ENCODE data around the gene NUP93.
"Not testable (repeated sequence)": the region's sequence is repeated elsewhere in the genome, so short reads cannot be mapped to it uniquely, and the experiment has no call there.

The NUP93 gene

DNA sequence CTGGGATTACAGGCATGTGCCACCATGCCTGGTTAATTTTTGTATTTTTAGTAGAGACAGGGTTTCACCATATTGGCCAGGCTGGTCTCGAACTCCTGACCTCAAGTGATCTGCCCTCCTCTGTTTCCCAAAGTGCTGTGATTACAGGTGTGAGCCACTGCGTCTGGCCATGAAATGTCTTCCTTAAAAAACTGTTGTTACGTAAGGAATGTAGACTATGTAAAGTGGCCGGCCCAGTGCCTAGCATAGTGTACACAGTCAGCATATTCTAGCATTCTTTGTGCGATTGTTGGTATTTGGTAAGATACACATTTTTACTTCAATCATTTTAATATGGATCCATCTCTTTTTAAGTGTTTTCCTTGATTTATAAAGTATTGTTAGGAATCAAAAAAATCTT is 81.7 kb downstream of the NUP93 start:
- not testable (repeated sequence) for DNase-seq (ENCODE audit: low read depth in 2 of 2, low spot score in 1 of 2)

DNA sequence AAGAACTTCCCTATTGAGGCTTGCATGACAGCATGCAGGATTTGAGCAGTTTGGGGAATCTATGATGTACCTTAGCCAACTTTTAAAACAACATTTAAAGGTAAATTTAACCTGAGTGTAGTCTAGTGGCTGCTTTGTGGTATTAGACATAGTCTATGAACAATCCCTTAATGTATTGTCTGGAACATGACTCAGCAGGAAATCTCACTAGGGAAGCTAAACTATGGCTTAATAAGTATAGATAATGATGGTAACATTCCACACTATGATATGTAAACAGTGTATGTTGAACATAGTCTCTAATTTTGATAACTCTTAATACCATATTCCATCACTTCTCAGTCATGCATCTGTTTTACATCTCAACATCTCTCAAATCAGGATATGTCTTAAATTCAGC is 83.0 kb downstream of the NUP93 start:
- DNase-seq (ENCODE audit: low read depth in 2 of 2, low spot score in 1 of 2) = no peak

DNA sequence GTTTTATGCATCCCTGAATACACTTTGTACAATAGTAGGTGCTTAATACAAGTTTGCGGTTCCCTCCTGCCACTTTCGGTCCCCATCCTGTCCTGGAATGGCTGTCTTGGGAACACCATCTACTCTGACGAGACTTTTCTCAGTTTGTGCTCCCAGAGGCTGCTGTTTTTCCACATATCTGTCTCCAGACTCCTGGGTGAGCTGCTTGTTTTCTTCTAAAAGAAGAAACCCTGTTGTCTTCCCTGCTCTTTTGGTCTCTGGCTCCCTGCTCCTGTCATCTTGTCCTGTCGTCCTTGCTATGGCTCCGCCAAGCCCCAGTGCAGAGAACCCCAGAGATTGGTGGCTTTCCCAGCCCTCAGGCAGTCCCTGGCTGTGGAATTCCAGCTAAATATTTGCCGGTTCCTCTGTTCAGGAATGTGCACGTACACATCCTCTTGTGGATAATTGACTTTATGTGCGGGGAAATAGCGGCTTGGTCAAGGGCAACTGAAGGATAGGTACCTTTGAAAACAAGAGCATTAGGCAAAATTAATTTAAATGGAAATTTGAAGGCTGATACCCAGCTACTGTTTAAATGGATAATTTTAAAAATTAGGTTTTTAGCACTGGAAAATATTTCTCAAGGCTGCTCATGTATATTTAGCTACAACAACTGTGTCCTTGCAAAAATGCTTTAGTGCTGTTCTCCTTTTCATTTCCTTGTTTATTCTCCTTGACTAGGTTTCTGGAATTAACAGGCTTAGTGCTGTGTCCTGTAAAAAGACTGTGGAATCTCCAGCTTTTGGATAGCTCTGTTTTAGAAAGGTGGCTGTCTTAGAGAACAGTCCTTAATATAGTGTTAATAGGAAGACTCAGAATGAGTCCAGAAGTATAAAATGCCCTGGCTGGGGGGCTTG is 84.9 kb downstream of the NUP93 start:
- DNase-seq (ENCODE audit: low read depth in 2 of 2, low spot score in 1 of 2) = no peak

DNA sequence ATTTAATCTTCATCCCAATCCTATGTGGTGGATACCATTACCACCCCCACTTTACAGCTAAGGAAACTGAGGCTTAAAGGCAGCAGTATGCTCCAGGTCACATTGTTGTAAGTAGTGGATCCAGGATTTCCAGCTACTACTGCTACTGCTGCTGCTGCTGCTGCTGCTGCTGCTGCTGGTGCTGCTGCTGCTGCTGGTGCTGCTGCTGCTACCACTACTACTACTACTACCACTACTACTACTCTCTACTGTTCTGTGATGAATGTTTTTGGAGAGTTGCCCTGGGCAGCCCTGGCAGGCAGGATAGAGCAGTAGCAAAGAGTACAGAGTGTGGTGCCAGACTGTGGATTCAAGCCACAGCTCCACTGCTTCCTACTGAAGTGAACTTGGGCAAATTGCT is 85.8 kb downstream of the NUP93 start:
- no peak for DNase-seq (ENCODE audit: low read depth in 2 of 2, low spot score in 1 of 2)

DNA sequence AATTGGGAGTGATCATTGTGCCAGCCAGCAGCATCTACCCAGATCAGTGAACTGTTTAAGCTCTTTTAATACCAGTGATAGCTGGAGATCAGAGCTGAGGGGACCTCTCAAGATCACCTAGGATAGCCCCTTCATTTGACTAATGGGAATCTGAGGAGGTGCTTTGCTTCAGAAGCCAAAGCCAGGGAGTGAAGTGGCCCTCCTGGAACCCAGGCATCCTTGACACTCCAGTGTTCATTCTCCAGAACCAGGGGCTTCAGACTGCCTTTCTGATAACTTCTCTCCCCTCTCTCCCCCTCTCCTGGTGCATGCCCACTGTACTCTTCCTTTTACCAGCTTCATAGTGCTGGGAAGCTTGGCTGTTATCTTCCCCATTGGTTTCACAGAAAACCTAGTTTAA is 87.1 kb downstream of the NUP93 start:
- DNase-seq (ENCODE audit: low read depth in 2 of 2, low spot score in 1 of 2) = no peak

DNA sequence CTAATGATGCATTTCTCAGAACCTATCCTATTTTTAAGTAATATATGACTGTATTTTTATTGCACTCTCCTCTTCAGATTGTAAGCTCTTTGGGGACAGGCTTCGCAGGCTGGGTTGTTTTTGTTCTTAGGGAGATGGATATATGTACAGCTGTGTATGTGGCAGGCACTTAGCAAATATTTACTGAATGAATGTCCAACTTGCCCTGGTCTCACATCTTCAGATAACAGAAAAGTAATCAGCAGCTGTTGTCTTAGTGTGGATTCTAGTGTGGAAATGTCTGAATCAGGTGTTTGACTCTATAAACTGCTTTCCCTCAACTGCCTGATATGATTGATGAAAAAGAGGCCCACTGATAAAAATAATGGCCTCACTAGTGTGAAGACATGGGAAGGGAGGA is 88.0 kb downstream of the NUP93 start:
- DNase-seq (ENCODE audit: low read depth in 2 of 2, low spot score in 1 of 2) = no peak

DNA sequence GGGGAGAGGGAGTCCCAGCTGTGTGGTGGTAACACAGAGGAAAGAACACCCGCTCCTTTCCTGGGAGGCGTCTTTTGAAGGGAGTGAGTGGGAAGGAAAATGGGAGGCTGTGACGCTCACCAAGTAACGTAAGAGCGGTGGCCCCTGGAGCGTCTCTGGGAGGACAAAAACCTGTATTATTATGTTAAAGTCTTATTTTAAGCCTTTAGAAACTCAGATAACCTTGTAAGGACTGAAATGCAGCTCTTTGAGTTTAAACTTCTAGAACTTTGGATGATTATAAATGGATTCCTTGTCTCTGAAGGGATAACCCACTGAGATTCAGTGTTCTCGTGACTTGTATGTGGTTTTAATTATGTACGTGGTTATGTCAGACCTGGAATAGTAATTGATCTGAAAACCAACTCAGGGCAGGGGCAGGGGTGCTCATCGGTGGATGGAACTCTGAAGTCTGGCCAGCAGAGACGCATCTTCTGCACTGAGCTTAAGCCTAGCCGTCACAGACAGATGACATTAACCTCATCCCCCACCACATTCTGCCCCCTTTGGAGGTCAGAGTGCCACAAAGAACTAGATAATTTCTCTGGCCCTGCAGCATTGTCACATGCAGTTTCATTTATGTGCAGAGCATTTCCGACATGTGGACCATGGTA is 93.3 kb downstream of the NUP93 start:
- no peak for DNase-seq (ENCODE audit: low read depth in 2 of 2, low spot score in 1 of 2)

DNA sequence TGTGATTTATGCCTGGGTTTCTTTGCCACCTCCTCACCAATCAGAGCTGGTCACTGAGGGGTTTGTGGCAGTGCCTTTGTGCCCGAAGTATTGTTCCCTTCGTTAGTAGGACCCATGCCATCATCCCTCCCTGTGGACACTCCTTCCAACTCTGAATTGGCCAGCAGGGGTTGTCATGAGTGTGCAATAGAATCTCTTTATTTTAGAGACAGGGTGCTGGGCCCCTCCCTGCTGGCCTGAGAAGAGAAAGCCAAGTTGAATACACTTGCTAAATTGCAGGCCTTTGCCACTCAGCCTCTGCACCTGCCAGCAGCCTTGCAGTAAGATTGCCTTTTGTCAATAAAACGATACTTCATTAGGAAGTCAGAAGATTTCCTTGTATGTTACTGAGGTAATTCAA is 94.4 kb downstream of the NUP93 start:
- DNase-seq (ENCODE audit: low read depth in 2 of 2, low spot score in 1 of 2) = no peak

DNA sequence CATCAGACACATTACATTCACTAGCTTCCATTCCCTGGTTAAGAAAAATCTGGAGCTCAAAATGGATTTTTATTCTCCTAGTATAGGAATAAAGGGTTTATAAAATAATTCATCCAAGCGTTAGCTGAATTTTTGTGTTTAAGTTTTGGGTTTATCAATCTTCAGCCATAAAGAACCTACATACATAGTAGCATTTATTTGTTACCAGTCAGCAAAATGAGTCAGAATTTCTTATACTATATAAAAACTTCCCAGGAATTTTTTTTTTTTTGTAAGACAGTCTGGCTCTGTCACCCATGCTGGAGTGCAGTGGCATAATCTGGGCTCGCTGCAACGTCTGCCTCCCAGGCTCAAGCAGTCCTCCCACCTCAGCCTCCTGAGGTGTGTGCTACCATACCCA is 94.9 kb downstream of the NUP93 start:
- DNase-seq (ENCODE audit: low read depth in 2 of 2, low spot score in 1 of 2) = no peak

DNA sequence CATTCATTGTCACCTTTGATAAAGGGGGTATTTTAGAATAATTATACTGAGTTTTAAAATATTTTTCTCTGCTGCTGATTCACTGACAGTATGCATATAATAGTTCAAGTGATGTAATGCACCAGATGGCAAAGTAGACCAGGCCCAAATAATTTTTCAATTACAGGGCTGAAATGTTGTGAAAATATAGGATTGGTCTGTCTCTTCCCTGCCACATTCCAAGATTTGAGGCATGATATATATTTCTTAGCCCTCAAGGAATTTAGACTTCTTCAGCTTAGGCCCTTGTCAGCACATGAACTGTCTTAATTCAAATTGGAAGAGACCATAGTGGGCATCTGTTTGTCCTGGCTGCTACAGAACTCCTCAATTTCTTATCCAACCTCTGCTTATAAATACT is 95.9 kb downstream of the NUP93 start:
- DNase-seq (ENCODE audit: low read depth in 2 of 2, low spot score in 1 of 2) = no peak

DNA sequence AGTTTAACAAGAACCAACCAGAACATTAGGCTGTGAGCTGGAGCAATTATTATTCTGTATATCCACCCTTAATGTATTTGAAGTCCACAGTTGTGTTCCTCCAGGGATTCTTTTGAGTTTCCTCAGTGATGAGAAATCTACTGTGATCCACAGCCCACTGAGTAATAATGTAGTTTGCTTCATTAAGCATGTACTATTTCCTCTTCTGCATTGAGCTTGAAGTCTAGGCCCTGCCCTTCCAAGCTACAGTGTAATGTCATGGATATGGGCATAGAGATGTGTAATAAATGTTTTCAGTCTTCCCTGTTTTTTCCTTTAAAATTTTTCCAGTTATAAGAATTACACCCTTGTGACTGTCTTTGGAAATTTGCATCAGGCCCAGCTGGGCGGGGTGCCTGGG is 98.7 kb downstream of the NUP93 start:
- DNase-seq (ENCODE audit: low read depth in 2 of 2, low spot score in 1 of 2) = no peak

DNA sequence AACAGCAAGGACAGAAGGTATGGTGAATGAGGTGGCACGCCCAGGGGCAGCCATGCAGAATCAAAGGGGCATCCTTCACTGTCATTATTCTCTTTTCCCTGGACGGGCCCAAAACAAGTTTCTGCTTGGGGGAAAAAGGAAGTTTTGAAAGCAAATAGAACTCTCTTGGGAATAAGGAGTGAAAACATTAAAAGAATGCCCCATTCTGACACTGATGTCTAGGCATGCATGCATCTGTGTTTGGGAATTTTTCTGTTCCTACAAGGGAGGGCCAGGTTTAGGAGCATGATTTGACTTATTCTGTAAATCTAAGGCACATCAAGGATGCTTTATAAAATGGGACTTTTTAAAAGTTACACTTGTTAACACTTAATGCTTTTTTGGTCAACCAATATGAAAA is 100.7 kb downstream of the NUP93 start:
- DNase-seq (ENCODE audit: low read depth in 2 of 2, low spot score in 1 of 2) = no peak

DNA sequence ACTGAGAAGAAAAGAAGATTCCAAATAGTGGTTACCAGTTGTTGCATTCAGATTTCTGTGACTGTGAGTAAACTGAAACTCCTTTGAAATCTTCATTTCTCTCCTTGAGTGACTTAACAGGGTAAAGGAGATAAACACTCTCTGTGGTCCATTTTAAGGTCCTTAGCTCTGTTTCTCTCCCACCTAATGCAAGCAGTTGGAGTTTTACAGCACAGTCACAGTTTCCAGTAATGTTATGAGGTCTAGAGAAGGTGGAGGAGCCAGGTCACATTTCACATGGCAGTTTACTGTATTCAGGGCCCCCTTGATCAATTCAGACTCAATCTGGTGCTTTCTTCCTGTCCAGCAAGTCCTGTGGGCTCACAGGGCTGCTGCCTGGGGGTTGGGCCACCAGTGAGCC is 102.8 kb downstream of the NUP93 start:
- DNase-seq (ENCODE audit: low read depth in 2 of 2, low spot score in 1 of 2) = no peak

DNA sequence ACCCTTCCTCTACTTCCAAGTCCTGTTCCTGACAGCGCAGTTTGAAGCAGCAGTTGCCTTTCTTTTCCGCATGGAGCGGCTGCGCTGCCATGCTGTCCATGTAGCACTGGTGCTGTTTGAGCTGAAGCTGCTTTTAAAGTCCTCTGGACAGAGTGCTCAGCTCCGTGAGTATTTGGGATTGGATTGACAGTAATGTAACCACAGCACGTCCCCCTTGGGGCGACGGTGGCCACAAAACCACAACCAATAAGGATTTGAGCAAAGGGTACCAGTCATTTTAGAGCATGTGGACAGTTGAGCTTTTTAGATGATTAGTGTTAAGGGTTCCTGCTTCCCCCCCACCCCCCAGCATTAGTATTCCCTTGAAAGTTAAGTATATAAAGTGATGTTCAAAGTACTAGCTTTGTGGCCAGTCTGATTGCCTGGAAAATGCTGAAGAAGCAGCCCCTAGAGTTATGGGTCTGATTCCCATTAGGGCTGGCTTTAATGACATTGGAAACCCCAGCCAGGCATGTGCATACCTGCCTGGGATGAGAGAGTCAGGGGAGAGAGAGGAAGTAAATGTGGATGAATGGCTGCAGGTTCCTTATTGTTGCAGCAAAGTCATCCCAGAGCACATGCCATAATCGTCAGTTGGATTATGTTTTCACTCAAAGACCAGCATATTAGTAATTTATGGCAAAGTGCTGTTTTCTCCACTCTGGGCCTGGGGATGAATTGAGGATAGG is 103.5 kb downstream of the NUP93 start:
- no peak for DNase-seq (ENCODE audit: low read depth in 2 of 2, low spot score in 1 of 2)

DNA sequence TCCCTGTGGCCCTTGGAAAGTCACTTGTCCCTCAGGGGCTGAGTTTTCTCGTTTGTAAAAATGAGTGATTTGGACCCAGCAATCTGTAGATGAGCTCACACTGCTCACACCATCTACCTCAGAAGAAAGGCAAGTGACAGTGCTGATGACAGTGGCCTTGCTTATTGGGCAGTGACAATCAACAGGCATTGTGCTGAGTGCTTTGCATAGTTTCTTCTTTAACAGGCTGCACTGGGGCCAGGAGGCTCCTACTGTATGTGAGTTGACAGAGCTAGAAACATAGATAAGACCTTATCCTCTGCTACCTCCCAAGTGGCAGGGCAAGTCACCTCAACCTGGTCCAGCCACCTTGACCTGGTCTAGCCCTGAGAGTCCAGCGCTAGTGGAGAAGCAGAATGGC is 105.4 kb downstream of the NUP93 start:
- no peak for DNase-seq (ENCODE audit: low read depth in 2 of 2, low spot score in 1 of 2)

DNA sequence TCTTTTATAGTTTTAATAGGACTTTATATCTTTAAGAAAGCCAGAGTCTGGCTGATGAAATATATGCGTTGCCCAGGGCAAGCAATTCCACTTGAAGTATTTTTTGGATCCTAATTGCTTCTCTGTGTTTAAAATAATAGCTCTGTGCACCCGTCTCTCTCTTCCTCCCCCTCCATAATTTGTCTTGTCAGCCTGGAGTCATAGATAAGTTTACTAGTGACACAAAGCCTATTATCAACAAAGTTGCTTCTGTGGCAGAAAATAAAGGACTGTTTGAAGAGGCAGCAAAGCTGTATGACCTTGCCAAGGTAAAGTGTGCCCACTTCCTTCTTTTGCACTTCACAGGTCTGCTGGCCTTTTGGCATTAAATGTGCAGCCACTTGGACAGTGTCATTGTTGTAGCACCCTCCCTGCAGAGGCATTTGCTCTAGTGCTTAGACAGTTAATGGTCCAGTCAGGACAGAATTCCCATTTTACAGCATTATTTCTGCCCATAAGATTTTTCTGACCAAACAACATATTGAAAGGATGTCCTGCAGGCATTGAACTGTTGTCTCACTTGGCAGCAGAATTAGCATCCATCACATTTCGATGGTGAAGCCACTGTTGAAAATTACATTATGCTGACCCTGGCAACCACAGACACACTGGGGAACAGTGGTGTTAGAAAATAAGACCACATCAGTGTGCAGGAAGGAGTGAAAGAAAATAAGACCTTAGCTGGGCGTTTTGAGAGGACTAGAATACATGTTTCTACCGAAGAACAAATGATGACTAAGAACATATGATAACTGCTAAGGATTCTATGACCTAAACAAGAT is 106.7 kb downstream of the NUP93 start:
- DNase-seq (ENCODE audit: low read depth in 2 of 2, low spot score in 1 of 2) = no peak

DNA sequence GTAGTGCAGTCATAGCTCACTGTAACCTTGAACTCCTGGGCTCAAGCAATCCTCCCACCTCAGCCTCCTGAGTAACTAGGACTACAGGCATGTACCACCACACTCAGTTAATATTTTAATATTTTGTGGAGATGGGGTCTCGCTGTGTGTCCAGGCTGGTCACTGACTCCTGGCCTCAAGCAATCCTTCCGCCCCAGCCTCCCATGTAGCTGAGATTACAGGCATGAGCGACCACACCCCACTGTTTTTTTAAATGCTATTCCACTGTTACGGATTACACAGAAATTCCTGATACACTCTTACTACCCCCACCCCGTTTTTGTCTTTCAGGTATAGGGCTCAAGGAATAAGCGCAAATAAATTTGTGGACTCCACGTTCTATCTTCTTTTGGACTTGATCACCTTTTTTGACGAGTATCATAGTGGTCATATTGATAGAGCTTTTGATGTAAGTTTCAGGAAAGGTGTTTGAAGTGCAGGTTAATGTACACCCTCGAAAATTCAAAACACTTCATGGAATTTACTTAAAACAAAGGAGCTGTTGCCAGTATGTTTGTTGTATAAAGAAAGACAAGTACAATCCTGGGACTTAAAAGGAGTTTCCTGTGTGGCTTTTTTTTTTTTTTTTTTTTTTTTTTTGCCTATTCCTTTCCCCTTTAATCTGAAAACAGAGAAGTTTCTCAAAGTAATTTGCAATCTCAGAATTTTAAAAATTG is 108.9 kb downstream of the NUP93 start:
- no peak for DNase-seq (ENCODE audit: low read depth in 2 of 2, low spot score in 1 of 2)

DNA sequence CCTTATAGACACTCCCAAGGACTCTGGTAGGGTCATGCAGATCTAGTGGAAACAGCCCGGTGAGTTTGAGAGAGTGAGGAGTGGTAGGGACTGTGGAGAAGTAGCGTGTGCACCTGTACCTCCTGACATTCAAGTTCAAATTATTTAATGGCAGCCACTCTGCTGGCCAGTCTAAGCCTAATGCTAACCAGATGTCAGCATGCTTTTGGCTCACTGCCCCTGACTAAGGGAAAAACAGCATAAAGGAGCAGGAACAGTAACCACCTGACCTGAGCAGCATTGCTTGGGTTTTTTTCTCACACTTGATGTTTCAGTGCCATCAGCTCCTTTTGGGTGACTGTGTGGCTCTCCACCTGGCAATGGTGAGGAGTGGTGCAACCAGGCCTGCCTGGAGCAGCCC is 111.3 kb downstream of the NUP93 start:
- no peak for DNase-seq (ENCODE audit: low read depth in 2 of 2, low spot score in 1 of 2)

DNA sequence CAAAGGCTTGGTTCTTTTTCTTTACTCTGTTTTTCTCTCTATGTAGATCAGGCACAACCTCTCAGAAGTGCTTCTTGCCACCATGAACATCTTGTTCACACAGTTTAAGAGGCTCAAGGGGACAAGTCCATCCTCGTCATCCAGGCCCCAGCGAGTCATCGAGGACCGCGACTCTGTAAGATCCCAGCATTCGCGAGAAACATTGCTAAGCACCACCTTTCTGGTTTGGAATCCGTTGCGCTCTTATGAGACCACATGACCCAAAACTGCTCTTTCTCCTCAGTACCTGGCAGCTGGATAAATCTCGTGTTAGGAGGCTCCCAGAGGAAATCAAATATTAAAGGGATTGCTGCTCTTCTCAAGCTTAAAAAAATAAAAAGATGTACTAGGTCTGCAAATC is 111.7 kb downstream of the NUP93 start:
- DNase-seq (ENCODE audit: low read depth in 2 of 2, low spot score in 1 of 2) = no peak

DNA sequence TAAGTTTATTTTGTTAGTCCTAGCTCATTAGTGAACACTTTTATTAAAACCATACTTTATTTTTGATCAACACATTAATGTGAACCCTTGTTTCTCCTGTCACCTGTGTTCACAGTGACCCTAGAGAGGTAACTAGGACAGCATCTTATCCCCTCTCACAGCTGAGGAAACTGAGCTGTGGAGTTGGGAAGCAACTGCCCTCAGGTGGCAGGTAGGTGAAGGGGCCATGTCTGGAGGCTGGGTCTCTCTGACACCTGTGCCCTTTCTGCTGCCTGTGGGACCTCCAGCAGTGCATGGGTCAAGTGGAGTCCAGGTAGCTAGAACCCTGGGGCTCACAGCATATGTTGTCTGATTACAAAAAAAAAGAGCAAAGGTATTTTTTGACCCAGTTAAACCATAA is 112.2 kb downstream of the NUP93 start:
- DNase-seq (ENCODE audit: low read depth in 2 of 2, low spot score in 1 of 2) = no peak

DNA sequence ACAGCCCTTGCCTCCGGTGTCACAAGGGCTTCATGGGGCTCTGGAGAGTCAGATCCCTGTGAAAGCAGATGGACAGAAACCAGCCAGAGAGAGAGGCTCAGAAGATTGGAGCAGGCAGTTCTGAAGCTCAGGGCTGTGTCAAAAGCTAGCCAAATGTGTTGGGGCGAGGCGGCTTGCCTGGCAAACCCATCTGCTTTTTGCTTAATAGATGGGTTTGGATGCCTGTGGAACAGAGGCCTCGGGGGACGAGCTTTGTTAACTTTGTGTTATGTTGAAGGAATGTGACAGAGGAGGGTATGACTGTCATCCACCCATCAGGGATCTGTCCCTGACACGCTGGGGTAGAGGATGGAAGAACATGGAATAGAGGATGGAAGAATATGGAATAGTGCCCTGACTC is 114.1 kb downstream of the NUP93 start:
- no peak for DNase-seq (ENCODE audit: low read depth in 2 of 2, low spot score in 1 of 2)

All from stimulated activated CD8-positive, alpha-beta memory T cell treated with anti-CD3 and anti-CD28 coated beads, Interleukin-4, amount 100 ng/mL, for 1 hour (primary cell).